AG04450 (cell line): Measurements from ENCODE around the gene OSR1. TPM values are rescaled to one million over a fixed set of nuclear protein-coding genes. Genes with fewer than 3 reads are reported as not detected.

ENCODE experiments used
- CTCF ChIA-PET: fragments of 300-600, 350-600 bp; formaldehyde crosslinking; extraction: SDS; loops from one replicate; lab custom pipeline; 2022; ENCODE audit warnings: antibody characterized with exemption, inconsistent platforms; lab: Charles Lee
- POLR2A ChIA-PET: fragments of 350-600 bp; formaldehyde crosslinking; extraction: SDS; loops from one replicate; lab custom pipeline; 2021; ENCODE audit warnings: antibody characterized with exemption, inconsistent platforms; lab: Yijun Ruan, JAX
- DNase-seq: peaks from one replicate; pipeline ENCODE4 v3.0.0-alpha.2; 2011; ENCODE audit warnings: low read depth, low spot score
- H3K27ac ChIP-seq: one replicate; pipeline ENCODE4 v1.5.1; 2012; ENCODE audit warnings: low read depth, low read length, control low read depth
- H3K27me3 ChIP-seq: one replicate; pipeline ENCODE4 v1.6.0; 2012; ENCODE audit warnings: low read length; ENCODE audit not compliant: control insufficient read depth, insufficient read depth
- H3K4me3 ChIP-seq: 2 replicates; pipeline ENCODE4 v1.5.1; 2011; ENCODE audit warnings: mild to moderate bottlenecking, low read depth, low read length, control low read depth
- H3K9me3 ChIP-seq: 2 replicates; pipeline ENCODE4 v1.5.1; 2012; ENCODE audit warnings: low read length; ENCODE audit not compliant: control insufficient read depth, insufficient read depth
- CTCF ChIP-seq: IDR thresholded peaks from 2 replicates; pipeline ENCODE4 v1.5.1; 2011; ENCODE audit warnings: low read depth, low read length, control low read depth, inconsistent platforms
- polyA plus RNA-seq: library from polyadenylated mRNA; depleted of rRNA; stranded (reverse); fragments of >200 nt; gene quantifications from 2 replicates; pipeline ENCODE4 v1.2.3, GENCODE V29; 2011

OSR1 gene
- polyA plus RNA-seq, 1 experiment, result 14.0 TPM

GRCh38 chr2:19346983-19347618 lies 11.3 kb downstream of the OSR1 start:
- H3K27me3 ChIP-seq, result no peaks in the 10 kb centered on the region
- POLR2A ChIA-PET, result interaction anchor here (0.6 to 2.0 kb wide), 17 partner anchors 9 to 934 kb away, joined by 3 to 18 read pairs (median 3); partner anchors contain the start of gene OSR1
- peak overlapping the region; percentile 92 for H3K27ac ChIP-seq
- H3K4me3 ChIP-seq, result peak overlapping the region; percentile 96
- TF ChIP-seq CTCF, result no peak
- CTCF ChIA-PET, result interaction anchor here (0.8 to 1.2 kb wide), 3 partner anchors 516 to 827 kb away, joined by 3 to 4 read pairs (median 3); no protein-coding TSS in a partner anchor
- no peak for DNase-seq
- H3K9me3 ChIP-seq, result peaks cover 6% of the 10 kb centered on the region; the same call in 1 of the 2 replicates

GRCh38 chr2:19337742-19338141 lies 20.7 kb downstream of the OSR1 start:
- H3K27ac ChIP-seq, result no peak overlapping the region
- H3K4me3 ChIP-seq, result no peak overlapping the region
- POLR2A ChIA-PET, result interaction anchor here (0.9 kb wide), 1 partner anchor 10 kb away, joined by 3 read pairs; no protein-coding TSS in a partner anchor
- H3K27me3 ChIP-seq, result no peaks in the 10 kb centered on the region
- CTCF ChIA-PET, result no interaction called here
- no peaks in the 10 kb centered on the region for H3K9me3 ChIP-seq
- no peak for DNase-seq
- TF ChIP-seq CTCF, result no peak

DNA sequence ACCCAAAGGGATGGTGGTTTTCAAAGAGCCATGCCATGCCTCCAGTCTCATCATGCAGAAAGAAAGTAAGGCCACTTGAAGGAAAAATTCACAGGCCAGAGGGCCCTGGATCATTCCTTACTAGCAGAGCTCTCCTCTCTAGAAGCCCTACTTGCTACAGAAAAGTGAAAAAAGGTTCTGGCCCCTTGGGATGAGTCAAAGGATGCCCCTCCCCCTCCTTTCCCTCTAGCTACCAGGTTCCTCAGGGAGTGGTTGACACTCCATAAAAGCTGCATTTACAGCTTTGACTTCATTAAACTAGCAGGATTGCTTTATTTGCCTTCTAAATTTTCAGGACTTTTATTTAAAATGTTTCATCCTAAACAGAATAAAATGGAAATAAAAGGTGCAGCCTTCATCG lies 21.2 kb downstream of the OSR1 start:
- ChIA-PET POLR2A (interaction anchor here (0.9 kb wide), 1 partner anchor 10 kb away, joined by 3 read pairs; no protein-coding TSS in a partner anchor), CTCF (no interaction called here)
- Histone ChIP-seq H3K4me3 (no peak overlapping the region), H3K9me3 (no peaks in the 10 kb centered on the region), H3K27ac (no peak overlapping the region), H3K27me3 (no peaks in the 10 kb centered on the region)
- no peak for DNase-seq
- no peak for TF ChIP-seq CTCF

- DNase-seq, result no peak
- Histone ChIP-seq H3K4me3 (no peak overlapping the region), H3K9me3 (no peaks in the 10 kb centered on the region), H3K27me3 (no peaks in the 10 kb centered on the region), H3K27ac (no peak overlapping the region)
- POLR2A ChIA-PET, result no interaction called here
- no peak for TF ChIP-seq CTCF
- CTCF ChIA-PET, result no interaction called here
Observed at GRCh38 chr2:19336781-19337180, 21.6 kb downstream of the OSR1 start.

GRCh38 chr2:19332503-19332902 lies 25.9 kb downstream of the OSR1 start:
- DNase-seq, result no peak
- CTCF ChIA-PET, result no interaction called here
- POLR2A ChIA-PET, result no interaction called here
- Histone ChIP-seq H3K9me3 (no peaks in the 10 kb centered on the region), H3K27ac (no peak overlapping the region), H3K4me3 (no peak overlapping the region), H3K27me3 (no peaks in the 10 kb centered on the region)
- TF ChIP-seq CTCF, result no peak
